K562 (cell line): Measurements from ENCODE around the gene C1QTNF12. TPM values are rescaled to one million over a fixed set of nuclear protein-coding genes. Genes with fewer than 3 reads are reported as not detected.
A peak's percentile ranks its signal among the peaks of the same experiment; 100 is the strongest.

ENCODE experiments used
- ATAC-seq: fragments of 200-7000 bp; cut with Tn5 transposase; 3 replicates; pipeline ENCODE4 v1.9.1; 2020; ENCODE audit warnings: moderate library complexity
- BruUV-seq: library from RNA; stranded (reverse); fragments of 400-500 nt; replicated peaks from 2 replicates; lab custom pipeline; 2021; lab: Mats Ljungman, UMichigan
- CTCF ChIA-PET: fragments of 300-600 bp; formaldehyde crosslinking; extraction: SDS; loops from one replicate; lab custom pipeline; 2021; ENCODE audit warnings: low intra/inter-chr PET ratio; lab: Yijun Ruan, JAX
- POLR2A ChIA-PET: fragments of 300-600, 350-650 bp; sonication (Branson Sonifier 250); formaldehyde crosslinking; extraction: SDS; loops from one replicate; lab custom pipeline; 2021; ENCODE audit warnings: antibody characterized with exemption, inconsistent platforms; lab: Yijun Ruan, JAX
- DNase-seq, 4 experiments: peaks; one replicate each; pipeline versions ENCODE4 v3.0.0 to v3.0.0-alpha.2; 2011 to 2018; ENCODE audit warnings: low spot score in 3 of 4, mixed read lengths in 3 of 4; ENCODE audit errors: extremely low read depth in 1 of 4
- FAIRE-seq: peaks from 2 replicates; lab custom pipeline; 2011; peaks lifted over from hg19 to GRCh38; lab: Jason Lieb, UNC
- H2AFZ ChIP-seq: 2 replicates; pipeline ENCODE4 v1.6.0; 2011; ENCODE audit warnings: low read depth, low read length, control low read depth, inconsistent platforms
- H3K27ac ChIP-seq: fragments of 200-600 bp; 3 replicates; pipeline ENCODE4 v1.8.0; 2011; ENCODE audit warnings: low read depth, mild to moderate bottlenecking, control low read depth, inconsistent platforms, low read length, moderate library complexity, mixed read lengths; ENCODE audit errors: extremely low read depth
- H3K27me3 ChIP-seq, 2 experiments: fragments of 300-600 bp in 1 of 2; 2 replicates in 1 of 2; 3 replicates in 1 of 2; pipeline versions ENCODE4 v1.6.0 to v1.8.0; 2011; ENCODE audit warnings: inconsistent platforms in 2 of 2, low read length in 2 of 2, mild to moderate bottlenecking in 1 of 2, mixed read lengths in 1 of 2, moderate library complexity in 1 of 2; ENCODE audit not compliant: control insufficient read depth in 2 of 2, insufficient read depth in 2 of 2
- H3K36me3 ChIP-seq: fragments of 300-600 bp; 3 replicates; pipeline ENCODE4 v1.8.0; 2011; ENCODE audit warnings: mild to moderate bottlenecking, low read length, inconsistent platforms; ENCODE audit not compliant: control insufficient read depth, insufficient read depth
- H3K4me1 ChIP-seq, 2 experiments: fragments of 200-600 bp in 1 of 2; replicated peaks in 1 of 2; 2 replicates in 1 of 2; 3 replicates in 1 of 2; pipeline versions ENCODE4 v1.5.1 to v1.8.0; 2011; ENCODE audit warnings: inconsistent platforms in 2 of 2, low read length in 2 of 2, mild to moderate bottlenecking in 1 of 2, mixed read lengths in 1 of 2, moderate library complexity in 1 of 2; ENCODE audit not compliant: control insufficient read depth in 2 of 2, insufficient read depth in 2 of 2
- H3K4me2 ChIP-seq: 2 replicates; pipeline ENCODE4 v1.6.1; 2011; ENCODE audit warnings: low read length, control low read depth, inconsistent platforms, mixed read lengths; ENCODE audit not compliant: insufficient read depth
- H3K4me3 ChIP-seq: fragments of 200-600 bp; sonication (generic), shearing (Covaris generic); 2 replicates; pipeline ENCODE4 v1.5.1; 2016; ENCODE audit warnings: control low read depth, inconsistent platforms
- H3K79me2 ChIP-seq: fragments of 200-600 bp; 3 replicates; pipeline ENCODE4 v1.8.0; 2011; ENCODE audit warnings: low read length, inconsistent platforms; ENCODE audit not compliant: control insufficient read depth, insufficient read depth
- H3K9ac ChIP-seq, 2 experiments: 2 replicates each; pipeline versions ENCODE4 v1.6.0 to v1.6.1; 2011; ENCODE audit warnings: low read depth in 2 of 2, low read length in 2 of 2, control low read depth in 1 of 2, inconsistent platforms in 1 of 2, mild to moderate bottlenecking in 1 of 2, mixed read lengths in 1 of 2; ENCODE audit not compliant: insufficient read depth in 1 of 2
- H3K9me1 ChIP-seq: one replicate; pipeline ENCODE4 v1.6.0; 2011; ENCODE audit warnings: inconsistent platforms, mild to moderate bottlenecking, low read length, moderate library complexity; ENCODE audit not compliant: control insufficient read depth, insufficient read depth
- H3K9me3 ChIP-seq: replicated peaks from 2 replicates; pipeline ENCODE4 v1.5.1; 2011; ENCODE audit warnings: low read depth, low read length, inconsistent platforms; ENCODE audit not compliant: control insufficient read depth, insufficient read depth
- H4K20me1 ChIP-seq: replicated peaks from 2 replicates; pipeline ENCODE4 v1.6.1; 2011; ENCODE audit warnings: low read length, inconsistent platforms, mixed read lengths; ENCODE audit not compliant: control insufficient read depth, insufficient read depth
- CBFB ChIP-seq: sonication (generic); formaldehyde crosslinking; IDR thresholded peaks from 2 replicates; pipeline ENCODE4 v1.4.0; 2020; ENCODE audit warnings: mild to moderate bottlenecking, missing genetic modification reagents
- GTF2A2 ChIP-seq: IDR thresholded peaks from 2 replicates; pipeline ENCODE4 v1.6.1; 2016; ENCODE audit warnings: mild to moderate bottlenecking, missing genetic modification characterization, missing compliant biosample characterization
- SIN3A ChIP-seq, 2 experiments: fragments of 150-350 bp in 1 of 2; IDR thresholded peaks; 2 replicates each; pipeline ENCODE4 v1.6.1; 2011 to 2016; ENCODE audit warnings: borderline replicate concordance in 2 of 2, low read depth in 2 of 2, low read length in 2 of 2, mild to moderate bottlenecking in 2 of 2, moderate library complexity in 2 of 2; ENCODE audit not compliant: control insufficient read depth in 1 of 2
- SMAD1 ChIP-seq: fragments of 150-350 bp; IDR thresholded peaks from 2 replicates; pipeline ENCODE4 v1.6.1; 2014; ENCODE audit warnings: low read length, low read depth; ENCODE audit not compliant: partially characterized antibody
- TEAD1 ChIP-seq, 2 experiments: fragments of 450-650 bp in 1 of 2; sonication (generic) in 1 of 2; formaldehyde crosslinking; IDR thresholded peaks; 2 replicates each; pipeline versions ENCODE4 v1.4.0 to v1.8.0; 2020 to 2022; ENCODE audit warnings: mild to moderate bottlenecking in 2 of 2, missing genetic modification reagents in 1 of 2
- TRIM24 ChIP-seq, 2 experiments: fragments of 450-650 bp; IDR thresholded peaks; 2 replicates each; pipeline ENCODE4 v1.6.1; 2016
- ZBTB9 ChIP-seq: fragments of 450-650 bp; formaldehyde crosslinking; IDR thresholded peaks from 2 replicates; pipeline ENCODE4 v1.4.0; 2020; ENCODE audit warnings: mild to moderate bottlenecking, moderate library complexity
- WGBS: fragments of 100-300 bp; shearing (Covaris generic); methylation state at CpG from one replicate; pipeline ENCODE4 v1.1.6; 2016; ENCODE audit warnings: low coverage, mixed read lengths; ENCODE audit not compliant: insufficient coverage; ENCODE audit errors: missing lambda C conversion rate; 5-methylcytosine and 5-hydroxymethylcytosine counted together
- in situ Hi-C: fragments of 300-500 bp; cut with MboI; formaldehyde crosslinking; loops from 4 replicates; pipeline ENCODE4 v1.15.0; 2018; ENCODE audit warnings: inconsistent platforms, mixed read lengths
- intact Hi-C: fragments of 100-400 bp; cut with micrococcal nuclease; formaldehyde crosslinking; loops from 2 replicates; pipeline ENCODE4 v1.14.2; 2022
- polyA plus RNA-seq, 8 experiments: library from polyadenylated mRNA; depleted of rRNA in 4 of 8; stranded (reverse) in 5 of 8; unstranded in 3 of 8; fragments of >200 nt; fragmentation: Nextera tagmentation in 2 of 8; fragmentation: Illumina TruSeq in 1 of 8; extraction: Ambion mirVana in 2 of 8; extraction: Trizol in 1 of 8; gene quantifications; 2 replicates each; pipeline versions ENCODE4 v1.2.1 to v1.2.3, GENCODE V29; 2011 to 2014; ENCODE audit warnings: inconsistent platforms in 1 of 8, missing spikeins in 1 of 8
- total RNA-seq, 7 experiments: library from RNA; depleted of rRNA in 6 of 7; stranded (reverse); fragments of >200 nt in 6 of 7; fragmentation: Illumina TruSeq in 2 of 7; extraction: Trizol in 2 of 7; gene quantifications; 2 replicates each; pipeline versions ENCODE4 v1.2.1 to v1.2.3, GENCODE V29; 2011 to 2021; ENCODE audit warnings: low replicate concordance in 1 of 7
- TF ChIP-seq, protein P1 (sequence below): fragments of 450-650 bp; IDR thresholded peaks from 2 replicates; pipeline ENCODE4 v1.7.1; 2018; ENCODE audit warnings: mild to moderate bottlenecking, low read depth; ENCODE audit not compliant: partially characterized antibody
- TF ChIP-seq, protein P2 (sequence below): fragments of 250-450 bp; sonication (Bioruptor Pico); IDR thresholded peaks from 2 replicates; pipeline ENCODE4 v1.8.0; 2022; ENCODE audit warnings: moderate library complexity, mild to moderate bottlenecking, inconsistent platforms

The C1QTNF12 gene
- total and polyA plus RNA-seq, 9 of the 15 experiments (the other 6 are each of a cell fraction or from before 2014, with no cell fraction given): 0.11 to 4.3 (median 0.93) TPM; not detected in 3

- TF ChIP-seq ZBTB9 (CRISPR knock-in tag): peak; percentile 73; the same call in 1 of the 2 replicates
- TF ChIP-seq, protein P1, sequence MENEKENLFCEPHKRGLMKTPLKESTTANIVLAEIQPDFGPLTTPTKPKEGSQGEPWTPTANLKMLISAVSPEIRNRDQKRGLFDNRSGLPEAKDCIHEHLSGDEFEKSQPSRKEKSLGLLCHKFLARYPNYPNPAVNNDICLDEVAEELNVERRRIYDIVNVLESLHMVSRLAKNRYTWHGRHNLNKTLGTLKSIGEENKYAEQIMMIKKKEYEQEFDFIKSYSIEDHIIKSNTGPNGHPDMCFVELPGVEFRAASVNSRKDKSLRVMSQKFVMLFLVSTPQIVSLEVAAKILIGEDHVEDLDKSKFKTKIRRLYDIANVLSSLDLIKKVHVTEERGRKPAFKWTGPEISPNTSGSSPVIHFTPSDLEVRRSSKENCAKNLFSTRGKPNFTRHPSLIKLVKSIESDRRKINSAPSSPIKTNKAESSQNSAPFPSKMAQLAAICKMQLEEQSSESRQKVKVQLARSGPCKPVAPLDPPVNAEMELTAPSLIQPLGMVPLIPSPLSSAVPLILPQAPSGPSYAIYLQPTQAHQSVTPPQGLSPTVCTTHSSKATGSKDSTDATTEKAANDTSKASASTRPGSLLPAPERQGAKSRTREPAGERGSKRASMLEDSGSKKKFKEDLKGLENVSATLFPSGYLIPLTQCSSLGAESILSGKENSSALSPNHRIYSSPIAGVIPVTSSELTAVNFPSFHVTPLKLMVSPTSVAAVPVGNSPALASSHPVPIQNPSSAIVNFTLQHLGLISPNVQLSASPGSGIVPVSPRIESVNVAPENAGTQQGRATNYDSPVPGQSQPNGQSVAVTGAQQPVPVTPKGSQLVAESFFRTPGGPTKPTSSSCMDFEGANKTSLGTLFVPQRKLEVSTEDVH: no peak
These were observed 46.3 kb upstream of the C1QTNF12 start (continued) for GRCh38 chr1:1292851-1293250.

DNA sequence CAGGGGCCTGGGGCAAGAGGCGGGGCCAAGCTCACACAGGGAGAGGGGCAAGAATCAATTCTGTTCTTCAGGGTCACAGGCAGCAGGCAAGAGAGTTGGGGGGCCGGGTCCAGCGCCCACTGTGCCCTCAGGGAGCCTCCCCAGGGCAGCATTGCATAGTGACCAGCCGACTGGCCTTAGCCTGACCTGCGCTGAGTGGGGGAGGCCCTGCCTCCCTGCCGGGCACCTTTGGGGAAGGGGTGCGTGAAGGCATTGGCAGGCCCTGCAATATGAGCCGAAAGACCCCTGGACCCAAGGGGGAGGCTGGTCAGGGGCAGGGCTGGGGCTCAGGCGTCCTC lies 45.9 kb upstream of the C1QTNF12 start:
- Histone ChIP-seq H3K36me3 (peaks cover 10% of the 10 kb centered on the region; the same call in 1 of the 3 replicates), H3K9me1 (peaks cover 8% of the 10 kb centered on the region), H3K4me1 (peaks cover 5 to 81% of the 10 kb centered on the region in 2 experiments; a peak in 3 of 5 replicates), H3K4me2 (no peak overlapping the region), H3K27ac (no peak overlapping the region), H3K9me3 (no peaks in the 10 kb centered on the region), H2AFZ (no peak overlapping the region), H3K4me3 (no peak overlapping the region), H3K27me3 (peaks cover under 1 to 14% of the 10 kb centered on the region in 2 experiments; a peak in 3 of 5 replicates), H3K9ac (no peak overlapping the region), H4K20me1 (peaks cover 16% of the 10 kb centered on the region; the same call in 1 of the 2 replicates), H3K79me2 (no peaks in the 10 kb centered on the region)
- no peak for FAIRE-seq
- 77% methylated on average over 8 of the region's 9 CpGs for WGBS
- intact Hi-C loops (loop anchor here (2.0 to 10.0 kb wide), 2 partner anchors 176 to 308 kb away; partner anchors contain the start of genes C1orf159 and PERM1), in situ Hi-C loops (no loop called here)
- no peak for ATAC-seq
- no TSS peak for BruUV-seq
- CTCF ChIA-PET: interaction anchor here (0.5 to 1.3 kb wide), 4 partner anchors 170 to 404 kb away, joined by 4 to 6 read pairs (median 6); no protein-coding TSS in a partner anchor
- TF ChIP-seq TEAD1 (CRISPR knock-in tag; IDR thresholded peaks at IDR 0.05) (no peak), SMAD1 (no peak), SIN3A (IDR thresholded peaks at IDR 0.05; ENCODE audit: borderline replicate concordance in 2 of 2, control insufficient read depth in 1 of 2, low read depth in 2 of 2, low read length in 2 of 2) (0 out of 4 replicates have a peak, but pooled peaks of 1 of the 2 experiments have one; percentile 2), GTF2A2 (no peak), CBFB (CRISPR knock-in tag) (no peak), TRIM24 (IDR thresholded peaks at IDR 0.05) (no peak)
- TF ChIP-seq, protein P2, sequence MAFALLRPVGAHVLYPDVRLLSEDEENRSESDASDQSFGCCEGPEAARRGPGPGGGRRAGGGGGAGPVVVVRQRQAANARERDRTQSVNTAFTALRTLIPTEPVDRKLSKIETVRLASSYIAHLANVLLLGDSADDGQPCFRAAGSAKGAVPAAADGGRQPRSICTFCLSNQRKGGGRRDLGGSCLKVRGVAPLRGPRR (CRISPR knock-in tag): no peak
- no peak for DNase-seq
- POLR2A ChIA-PET: interaction anchor here (0.6 to 1.5 kb wide), 7 partner anchors 12 to 24 kb away, joined by 3 to 6 read pairs (median 3); partner anchors contain the start of gene SCNN1D
